Measurements from ENCODE around the gene STARD7.

- TF ChIP-seq, protein P1, sequence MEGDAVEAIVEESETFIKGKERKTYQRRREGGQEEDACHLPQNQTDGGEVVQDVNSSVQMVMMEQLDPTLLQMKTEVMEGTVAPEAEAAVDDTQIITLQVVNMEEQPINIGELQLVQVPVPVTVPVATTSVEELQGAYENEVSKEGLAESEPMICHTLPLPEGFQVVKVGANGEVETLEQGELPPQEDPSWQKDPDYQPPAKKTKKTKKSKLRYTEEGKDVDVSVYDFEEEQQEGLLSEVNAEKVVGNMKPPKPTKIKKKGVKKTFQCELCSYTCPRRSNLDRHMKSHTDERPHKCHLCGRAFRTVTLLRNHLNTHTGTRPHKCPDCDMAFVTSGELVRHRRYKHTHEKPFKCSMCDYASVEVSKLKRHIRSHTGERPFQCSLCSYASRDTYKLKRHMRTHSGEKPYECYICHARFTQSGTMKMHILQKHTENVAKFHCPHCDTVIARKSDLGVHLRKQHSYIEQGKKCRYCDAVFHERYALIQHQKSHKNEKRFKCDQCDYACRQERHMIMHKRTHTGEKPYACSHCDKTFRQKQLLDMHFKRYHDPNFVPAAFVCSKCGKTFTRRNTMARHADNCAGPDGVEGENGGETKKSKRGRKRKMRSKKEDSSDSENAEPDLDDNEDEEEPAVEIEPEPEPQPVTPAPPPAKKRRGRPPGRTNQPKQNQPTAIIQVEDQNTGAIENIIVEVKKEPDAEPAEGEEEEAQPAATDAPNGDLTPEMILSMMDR (IDR thresholded peaks at IDR 0.05): no peak
- TF ChIP-seq POLR2A (IDR thresholded peaks at IDR 0.05): no peak
Observed at GRCh38 chr2:96236882-96237281, 28.3 kb upstream of the STARD7 start.

Measured in right lobe of liver (tissue), 4 donors.